Activated naive CD4-positive, alpha-beta T cell treated with anti-CD3 and anti-CD28 coated beads, Interleukin-2, amount 50 U/mL, for 72 hours (primary cell): Measurements from ENCODE around the gene TPBGL. TPM values are rescaled to one million over a fixed set of nuclear protein-coding genes. Genes with fewer than 3 reads are reported as not detected.
A peak's percentile ranks its signal among the peaks of the same experiment; 100 is the strongest.

ENCODE experiments used
- ATAC-seq, 2 donors: fragments of 150-1000 bp; cut with Tn5 transposase; 2 replicates each; pipeline ENCODE4 v1.10.0; 2021; ENCODE audit warnings: mild to moderate bottlenecking in 2 of 2, moderate library complexity in 2 of 2
- DNase-seq, 2 donors: peaks; one replicate each; pipeline ENCODE4 v3.0.0; 2021 to 2022; ENCODE audit warnings: low spot score in 2 of 2
- H3K27ac Mint-ChIP-seq, 2 donors: one replicate each; pipeline ENCODE4 v1.8.0; 2022; ENCODE audit warnings: mild to moderate bottlenecking in 2 of 2, mixed read lengths in 2 of 2
- H3K36me3 Mint-ChIP-seq, 2 donors: one replicate each; pipeline ENCODE4 v1.8.0; 2022; ENCODE audit warnings: mixed read lengths in 2 of 2
- H3K9me3 Mint-ChIP-seq, 2 donors: one replicate each; pipeline ENCODE4 v1.8.0; 2022; ENCODE audit warnings: mixed read lengths in 2 of 2
- total RNA-seq, 2 donors: library from RNA; stranded (reverse); gene quantifications; one replicate each; pipeline ENCODE4 v1.2.3, GENCODE V29; 2022

The TPBGL gene
- total RNA-seq, 2 donors from 2014 or later = 0.07 to 0.68 TPM

DNA sequence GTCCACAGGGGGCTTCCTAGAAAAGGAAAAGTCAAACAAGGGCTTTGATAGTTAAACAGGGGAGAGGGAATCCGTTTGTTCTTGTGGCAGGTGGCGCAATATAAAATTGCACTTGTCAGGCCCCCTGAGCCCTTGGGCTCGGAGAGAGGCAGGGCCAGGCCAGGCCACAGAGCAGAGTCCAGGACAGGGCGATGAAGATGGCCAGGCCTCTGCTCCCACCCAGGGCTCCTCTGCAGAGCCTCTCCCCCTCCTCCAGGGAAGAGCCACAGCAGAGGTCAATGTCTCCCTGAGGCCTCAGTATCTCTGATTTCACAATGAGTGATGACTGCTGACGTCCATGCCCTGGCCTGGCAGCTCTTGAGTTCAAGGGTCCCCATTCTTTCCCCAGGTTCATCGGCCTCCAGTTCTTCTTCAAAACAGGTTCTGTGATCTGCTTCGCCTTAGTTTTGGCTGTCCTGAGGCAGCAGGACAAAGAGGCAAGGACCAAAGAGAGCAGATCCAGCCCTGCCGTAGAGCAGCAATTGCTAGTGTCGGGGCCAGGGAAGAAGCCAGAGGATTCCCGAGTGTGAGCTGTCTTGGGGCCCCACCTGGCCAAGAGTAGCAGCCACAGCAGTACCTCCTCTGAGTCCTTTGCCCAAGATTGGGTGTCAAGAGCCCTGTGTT lies 36.4 kb upstream of the TPBGL start:
- no peak for DNase-seq
- Mint-ChIP-seq H3K36me3 (no peaks in the 10 kb centered on the region), H3K9me3 (no peaks in the 10 kb centered on the region), H3K27ac (no peak overlapping the region)
- no peak for ATAC-seq

DNA sequence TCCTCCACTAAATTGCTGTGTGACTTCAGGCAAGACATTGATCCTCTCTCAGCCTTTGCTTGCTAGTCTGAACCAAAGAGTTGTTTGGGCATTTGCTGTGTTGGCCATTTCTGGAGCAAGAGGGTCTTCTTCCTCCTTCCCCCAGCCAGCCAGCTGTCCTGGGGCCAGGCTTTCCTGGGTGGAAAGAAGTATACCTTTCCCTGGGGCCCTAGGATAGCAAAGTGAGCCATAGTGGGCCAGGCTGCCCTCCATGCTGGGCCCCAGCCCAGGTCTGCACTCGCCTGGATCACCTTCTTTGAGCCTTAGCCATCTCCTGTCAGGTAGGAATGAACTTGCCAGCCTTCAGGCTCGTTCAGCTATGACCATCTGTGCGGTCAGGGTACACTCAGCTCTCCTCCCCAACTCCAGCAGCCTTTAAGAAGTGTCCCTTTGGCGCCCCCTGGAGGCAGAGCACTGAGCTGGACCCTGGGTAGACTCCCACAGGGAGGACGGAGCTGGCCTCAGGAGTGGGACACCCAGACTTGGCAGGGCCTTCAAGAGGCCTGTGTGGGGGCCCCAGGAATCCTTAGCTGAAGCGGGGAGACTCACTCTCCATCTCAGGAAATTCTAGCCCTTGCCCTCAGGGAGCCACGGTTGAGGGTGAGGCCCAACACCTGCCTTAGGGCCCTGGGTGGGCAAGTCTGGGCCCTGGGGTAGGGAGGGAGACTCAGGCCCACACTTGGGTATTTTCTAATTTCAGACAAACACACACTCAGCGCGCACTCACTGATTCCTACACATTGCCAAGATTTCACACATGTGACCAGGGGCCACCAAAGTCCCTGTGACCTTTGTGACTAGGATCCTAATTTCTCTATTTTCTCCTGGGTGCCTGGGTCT lies 35.6 kb upstream of the TPBGL start:
- DNase-seq = peak; percentile 77 to 93
- peak; percentile 98 to 99 for ATAC-seq
- Mint-ChIP-seq H3K27ac (no peak overlapping the region), H3K9me3 (no peaks in the 10 kb centered on the region), H3K36me3 (no peaks in the 10 kb centered on the region)

DNA sequence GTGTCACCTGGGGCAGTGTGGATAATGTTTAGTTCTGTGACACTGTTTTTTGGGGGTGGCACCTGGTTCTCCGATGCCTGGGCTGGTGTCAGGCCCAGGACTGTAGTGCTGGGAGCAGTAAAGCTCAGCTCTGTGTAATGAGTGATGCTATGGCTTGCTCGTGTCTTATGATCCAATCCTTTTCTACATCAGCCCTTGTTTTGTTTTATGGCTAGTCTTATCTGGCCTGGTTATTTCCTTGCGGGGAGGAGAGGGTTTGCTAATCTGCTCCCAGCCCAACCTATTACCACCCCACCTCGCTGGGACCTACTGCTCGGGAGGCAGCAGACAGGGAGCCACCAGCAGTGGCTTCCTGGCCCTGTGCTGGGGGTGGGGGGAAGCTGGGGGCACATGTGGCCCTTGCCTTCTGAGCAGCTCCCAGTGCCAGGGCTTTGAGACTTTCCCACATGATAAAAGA lies 35.0 kb upstream of the TPBGL start:
- no peak for ATAC-seq

DNA sequence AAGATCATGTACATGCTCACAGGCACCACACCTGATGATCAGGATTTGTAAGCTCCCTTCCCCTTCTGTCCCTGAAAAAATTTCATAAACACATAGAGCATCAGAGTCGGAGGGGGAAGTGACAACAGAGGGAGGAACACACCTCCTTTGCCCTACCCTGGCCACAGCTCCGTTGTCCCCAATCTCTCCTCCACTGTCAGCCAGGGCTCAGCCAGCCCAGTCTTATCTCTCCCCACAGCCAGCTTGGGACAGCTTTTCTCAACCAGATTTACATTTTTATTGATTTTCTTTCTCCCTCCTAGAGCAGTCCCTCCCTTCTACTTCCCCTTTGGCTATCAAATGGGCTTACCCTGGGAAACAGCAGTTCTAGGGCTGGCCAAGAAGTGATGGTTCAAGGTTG lies 32.1 kb upstream of the TPBGL start:
- Mint-ChIP-seq H3K36me3 (no peaks in the 10 kb centered on the region), H3K27ac (no peak overlapping the region), H3K9me3 (no peaks in the 10 kb centered on the region)
- DNase-seq (no peak), ATAC-seq (no peak)

More for the DNA sequence above, 35.0 kb upstream of the TPBGL start:
- H3K9me3 Mint-ChIP-seq = no peaks in the 10 kb centered on the region
- no peaks in the 10 kb centered on the region for H3K36me3 Mint-ChIP-seq
- DNase-seq = no peak
- no peak overlapping the region for H3K27ac Mint-ChIP-seq

DNA sequence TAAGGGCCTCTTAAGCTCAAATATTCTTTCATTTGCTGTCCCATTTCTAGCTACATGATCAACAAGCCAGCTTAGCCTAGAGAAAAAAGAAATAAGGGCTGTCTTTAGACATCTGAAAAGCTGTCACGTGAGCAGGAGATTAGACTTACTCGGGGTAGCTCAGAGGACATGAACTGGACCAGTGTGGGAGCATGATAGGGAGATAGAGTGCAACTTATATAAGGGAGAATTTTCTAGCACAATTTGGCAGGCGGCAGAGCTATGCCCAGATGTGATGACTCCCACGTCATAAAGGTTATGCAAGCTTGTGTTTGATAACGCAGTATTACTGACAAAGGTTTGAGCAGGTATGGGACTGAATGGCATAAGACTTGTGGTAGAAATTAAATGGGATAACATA lies 28.2 kb upstream of the TPBGL start:
- Mint-ChIP-seq H3K36me3 (no peaks in the 10 kb centered on the region), H3K27ac (no peak overlapping the region), H3K9me3 (peaks cover 0 to 4% of the 10 kb centered on the region in 2 donors)
- ATAC-seq = no peak
- no peak for DNase-seq

DNA sequence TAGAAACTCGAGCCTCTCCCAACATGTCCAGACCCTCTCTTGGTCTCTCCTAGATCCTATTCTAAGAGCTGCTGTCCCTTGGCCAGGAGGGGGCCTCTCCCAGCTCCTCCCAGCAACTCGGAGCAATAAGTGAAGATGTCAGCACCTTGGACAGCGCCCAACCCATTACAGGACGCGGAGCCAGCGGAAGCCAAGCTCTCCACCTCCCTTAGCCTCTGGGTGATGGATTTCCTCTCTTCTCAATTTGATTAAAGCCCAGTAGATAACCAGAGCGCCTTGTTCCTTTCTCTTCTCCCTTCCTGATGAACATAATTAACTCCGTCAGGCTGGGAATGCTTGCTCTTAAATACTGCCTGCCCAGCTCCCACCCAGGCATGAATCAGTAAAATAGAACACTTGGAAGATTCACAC lies 26.2 kb upstream of the TPBGL start:
- Mint-ChIP-seq H3K9me3 (peaks cover 0 to 4% of the 10 kb centered on the region in 2 donors), H3K27ac (peak overlapping the region in 1 of 2 donors; percentile 67), H3K36me3 (no peaks in the 10 kb centered on the region)
- ATAC-seq (peak; percentile 48 to 68), DNase-seq (peak in 1 of 2 donors; percentile 81)

DNA sequence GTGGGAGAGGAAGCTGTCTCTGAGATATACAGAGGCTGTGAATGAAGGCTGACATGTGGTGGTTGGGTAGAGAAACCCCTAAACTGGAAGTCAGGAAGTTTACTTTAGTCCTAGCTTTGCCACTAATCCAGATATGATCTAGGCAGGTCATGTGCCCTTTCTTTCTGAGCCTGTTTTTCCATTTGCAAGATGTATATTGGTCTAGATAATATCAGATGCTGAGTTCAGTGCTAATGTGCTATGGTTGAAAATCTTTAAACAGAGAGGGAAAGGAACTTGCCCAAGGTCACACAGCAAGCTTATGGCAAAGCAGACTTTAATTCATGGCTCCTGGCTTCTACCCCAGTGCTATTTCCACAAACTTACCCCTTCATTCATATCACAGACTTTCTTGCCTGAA lies 25.7 kb upstream of the TPBGL start:
- no peak overlapping the region for H3K27ac Mint-ChIP-seq
- peaks cover 0 to 4% of the 10 kb centered on the region in 2 donors for H3K9me3 Mint-ChIP-seq
- no peak for ATAC-seq
- no peaks in the 10 kb centered on the region for H3K36me3 Mint-ChIP-seq
- DNase-seq = no peak

DNA sequence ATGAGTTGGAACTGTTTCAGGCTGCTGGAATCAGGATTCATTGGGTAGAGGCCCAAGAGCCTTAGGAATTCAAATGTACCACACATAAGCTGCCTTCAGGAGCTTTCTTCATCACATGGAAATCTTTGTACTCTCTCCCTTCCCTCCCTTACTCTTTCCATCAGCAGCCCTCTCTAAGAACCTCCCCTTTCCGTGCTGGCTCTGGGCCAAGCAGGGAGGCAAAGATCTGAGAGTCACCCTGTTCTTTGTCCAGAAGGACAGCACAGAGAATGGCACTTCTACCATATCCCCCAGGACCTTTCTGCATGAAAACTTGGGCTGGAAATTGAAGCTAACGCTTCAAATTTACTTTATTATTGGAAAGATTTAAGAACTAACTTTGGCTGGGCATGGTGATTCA lies 20.7 kb upstream of the TPBGL start:
- peaks cover 0 to 4% of the 10 kb centered on the region in 2 donors for H3K9me3 Mint-ChIP-seq
- H3K27ac Mint-ChIP-seq = no peak overlapping the region
- H3K36me3 Mint-ChIP-seq = no peaks in the 10 kb centered on the region
- no peak for ATAC-seq
- no peak for DNase-seq

DNA sequence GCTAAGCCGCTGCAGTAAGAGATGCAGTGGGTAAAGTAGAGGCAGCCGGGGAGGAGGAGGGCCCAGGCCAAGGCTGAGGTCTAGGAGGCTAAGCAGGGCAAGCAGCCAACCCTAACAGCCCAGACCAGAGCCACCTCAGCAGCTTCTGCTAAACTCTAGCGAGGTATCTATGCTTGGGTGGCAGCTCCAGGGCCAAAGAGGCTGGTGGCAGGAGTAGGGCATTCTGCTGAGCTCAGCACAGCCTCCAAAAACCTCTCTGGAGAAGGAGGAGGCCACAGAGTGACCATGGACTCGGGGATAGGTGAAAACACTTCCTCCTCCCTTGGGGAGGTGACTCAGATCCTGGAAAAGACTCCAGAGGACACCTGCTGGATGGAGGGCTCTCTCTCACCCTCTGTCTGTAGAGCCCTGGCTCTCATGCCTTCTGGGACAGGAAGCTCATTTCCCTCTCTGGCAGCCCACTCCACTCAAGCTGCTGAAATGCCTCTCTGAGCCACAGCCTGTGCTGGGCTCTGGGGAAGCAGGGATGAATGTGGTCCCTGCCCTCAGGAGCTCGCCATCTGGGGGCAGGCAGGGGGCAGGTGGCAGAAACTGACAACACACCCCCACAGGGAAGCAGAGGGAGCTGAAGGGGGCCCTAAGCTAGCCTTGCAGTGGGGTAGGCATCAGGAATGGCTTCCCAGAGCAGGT lies 16.5 kb upstream of the TPBGL start:
- no peak overlapping the region for H3K27ac Mint-ChIP-seq
- no peaks in the 10 kb centered on the region for H3K36me3 Mint-ChIP-seq
- no peak for DNase-seq
- H3K9me3 Mint-ChIP-seq = no peaks in the 10 kb centered on the region
- no peak for ATAC-seq

DNA sequence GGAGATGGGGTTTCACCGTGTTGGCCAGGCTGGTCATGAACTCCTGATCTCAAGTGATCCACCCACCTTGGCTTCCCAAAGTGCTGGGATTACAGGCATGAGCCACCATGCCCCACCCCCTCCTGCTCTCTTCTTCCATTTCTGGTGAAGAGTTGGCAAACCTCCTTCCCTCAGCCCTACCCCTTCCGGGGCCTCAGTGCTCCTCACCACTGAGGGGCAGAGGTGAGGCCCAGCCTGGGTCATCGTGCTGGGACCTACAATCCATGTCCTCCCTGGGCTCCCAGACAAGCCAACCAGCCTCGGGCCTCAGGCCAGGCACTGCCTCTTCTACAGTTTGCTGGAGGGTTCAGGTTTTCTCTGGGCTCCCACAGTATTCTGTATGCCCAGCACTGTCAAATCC lies 14.8 kb upstream of the TPBGL start:
- no peak for DNase-seq
- H3K9me3 Mint-ChIP-seq = no peaks in the 10 kb centered on the region
- ATAC-seq = no peak
- H3K36me3 Mint-ChIP-seq = no peaks in the 10 kb centered on the region
- no peak overlapping the region for H3K27ac Mint-ChIP-seq

DNA sequence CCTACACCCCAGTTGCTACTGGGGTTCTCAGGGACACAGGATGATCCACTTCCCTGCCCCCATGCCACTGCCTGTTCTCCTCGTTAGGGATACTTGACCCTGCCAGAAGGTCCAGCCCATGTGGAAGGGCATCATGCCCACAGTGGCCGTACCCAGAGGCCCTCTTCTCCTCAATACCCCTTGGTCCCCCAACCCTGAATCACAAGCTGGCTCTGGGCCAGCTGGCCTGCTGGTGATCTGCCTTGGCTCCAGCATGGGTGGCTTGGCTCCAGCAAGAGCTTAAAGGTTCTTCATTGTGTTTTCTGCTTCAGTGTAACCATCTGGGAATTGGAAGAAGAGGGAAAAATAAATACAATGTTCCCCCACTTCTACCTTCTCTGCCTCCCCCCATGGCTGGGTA lies 11.1 kb upstream of the TPBGL start:
- peak overlapping the region in 1 of 2 donors; percentile 12 for H3K27ac Mint-ChIP-seq
- no peak for DNase-seq
- no peak for ATAC-seq
- H3K36me3 Mint-ChIP-seq = peaks cover 0 to 6% of the 10 kb centered on the region in 2 donors
- H3K9me3 Mint-ChIP-seq = peaks cover 0 to 4% of the 10 kb centered on the region in 2 donors

DNA sequence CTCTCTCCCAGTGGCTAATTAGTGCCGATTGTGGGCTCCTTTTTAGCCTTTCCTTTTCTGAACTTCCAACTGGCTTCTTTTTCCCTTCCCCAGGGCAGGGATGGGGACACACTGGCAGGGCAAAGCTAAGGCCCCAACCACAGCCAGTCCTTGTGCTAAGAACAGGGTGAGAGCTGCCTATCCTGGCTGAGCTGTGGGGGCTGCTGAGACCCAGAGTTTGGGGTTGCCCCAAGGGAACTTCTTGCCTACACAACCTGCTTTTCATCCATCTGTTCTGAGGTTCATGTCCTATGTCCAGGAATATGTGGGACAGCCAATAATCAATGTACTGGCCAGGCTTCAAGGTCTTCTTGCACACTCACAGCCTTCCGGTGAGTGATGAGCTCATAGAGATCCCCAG lies 10.0 kb upstream of the TPBGL start:
- DNase-seq (no peak), ATAC-seq (no peak)
- no peak overlapping the region for H3K27ac Mint-ChIP-seq
- peaks cover 0 to 6% of the 10 kb centered on the region in 2 donors for H3K36me3 Mint-ChIP-seq
- H3K9me3 Mint-ChIP-seq = peaks cover 0 to 4% of the 10 kb centered on the region in 2 donors

DNA sequence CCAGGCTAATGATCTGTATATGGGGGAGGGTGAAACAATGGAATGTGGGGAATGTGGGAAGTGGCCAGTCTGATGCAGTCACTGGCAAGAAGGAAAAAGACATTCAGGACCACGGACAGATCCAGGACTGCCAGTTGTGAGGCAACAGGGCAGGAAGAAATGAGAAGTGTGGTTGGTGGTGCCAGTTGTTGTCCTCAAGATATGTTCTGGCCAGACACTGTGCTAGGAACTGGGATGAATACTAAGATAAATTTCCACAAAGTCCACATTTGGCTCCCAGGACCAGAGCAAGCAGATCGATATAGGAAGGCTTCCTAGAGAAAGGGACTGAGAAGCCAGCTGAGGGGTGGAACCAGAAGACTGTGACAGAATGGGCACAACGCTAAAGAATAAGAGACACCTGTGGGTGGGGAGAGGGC lies 6.8 kb upstream of the TPBGL start:
- DNase-seq (peak in 1 of 2 donors; percentile 37), ATAC-seq (no peak)
- Mint-ChIP-seq H3K9me3 (peaks cover 0 to 4% of the 10 kb centered on the region in 2 donors), H3K27ac (no peak overlapping the region), H3K36me3 (peaks cover 0 to 6% of the 10 kb centered on the region in 2 donors)

DNA sequence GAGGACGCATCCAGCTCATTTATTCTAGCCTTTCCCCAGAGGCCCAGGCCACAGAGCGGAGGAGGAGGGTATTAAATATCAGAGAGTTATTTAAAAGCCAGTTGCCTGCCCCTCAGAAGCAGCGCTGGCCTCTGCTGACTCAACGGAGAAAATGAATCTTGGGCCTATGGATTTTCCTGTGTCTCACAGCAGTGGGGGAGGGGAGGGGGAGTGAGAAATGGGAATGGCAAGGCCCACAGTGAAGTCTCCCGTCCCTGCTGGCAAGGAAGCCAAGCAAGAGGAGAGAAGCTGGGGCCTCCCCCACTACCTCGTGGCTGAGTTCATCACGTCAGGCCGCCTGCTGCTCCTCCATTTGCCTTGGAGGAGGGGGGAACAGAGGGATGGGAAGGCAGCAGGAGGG lies 4.5 kb upstream of the TPBGL start:
- Mint-ChIP-seq H3K27ac (peak overlapping the region in 1 of 2 donors; percentile 48), H3K9me3 (peaks cover 0 to 4% of the 10 kb centered on the region in 2 donors), H3K36me3 (peaks cover 0 to 6% of the 10 kb centered on the region in 2 donors)
- DNase-seq (no peak), ATAC-seq (no peak)

DNA sequence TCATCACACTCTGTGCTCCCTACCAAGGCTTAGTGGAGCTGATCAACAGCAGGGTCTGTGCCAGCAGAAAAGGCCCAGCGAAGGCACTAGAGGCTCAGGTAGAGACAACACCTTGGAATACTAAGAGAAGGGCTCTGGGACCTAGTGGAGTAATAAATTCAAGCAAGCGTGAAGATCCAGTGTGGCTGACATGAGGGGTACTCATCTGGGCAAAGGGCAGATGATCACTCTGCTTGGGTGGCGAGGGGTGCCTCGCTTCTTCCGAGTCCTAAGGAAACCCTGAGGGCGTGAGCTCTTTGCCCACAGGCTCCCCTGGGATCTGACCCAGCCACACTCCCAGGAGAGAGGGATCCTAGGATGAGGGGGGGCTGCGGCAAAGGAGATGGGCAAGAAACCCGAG lies 3.5 kb upstream of the TPBGL start:
- DNase-seq (no peak), ATAC-seq (no peak)
- H3K27ac Mint-ChIP-seq = no peak overlapping the region
- peaks cover 0 to 6% of the 10 kb centered on the region in 2 donors for H3K36me3 Mint-ChIP-seq
- peaks cover 0 to 4% of the 10 kb centered on the region in 2 donors for H3K9me3 Mint-ChIP-seq

DNA sequence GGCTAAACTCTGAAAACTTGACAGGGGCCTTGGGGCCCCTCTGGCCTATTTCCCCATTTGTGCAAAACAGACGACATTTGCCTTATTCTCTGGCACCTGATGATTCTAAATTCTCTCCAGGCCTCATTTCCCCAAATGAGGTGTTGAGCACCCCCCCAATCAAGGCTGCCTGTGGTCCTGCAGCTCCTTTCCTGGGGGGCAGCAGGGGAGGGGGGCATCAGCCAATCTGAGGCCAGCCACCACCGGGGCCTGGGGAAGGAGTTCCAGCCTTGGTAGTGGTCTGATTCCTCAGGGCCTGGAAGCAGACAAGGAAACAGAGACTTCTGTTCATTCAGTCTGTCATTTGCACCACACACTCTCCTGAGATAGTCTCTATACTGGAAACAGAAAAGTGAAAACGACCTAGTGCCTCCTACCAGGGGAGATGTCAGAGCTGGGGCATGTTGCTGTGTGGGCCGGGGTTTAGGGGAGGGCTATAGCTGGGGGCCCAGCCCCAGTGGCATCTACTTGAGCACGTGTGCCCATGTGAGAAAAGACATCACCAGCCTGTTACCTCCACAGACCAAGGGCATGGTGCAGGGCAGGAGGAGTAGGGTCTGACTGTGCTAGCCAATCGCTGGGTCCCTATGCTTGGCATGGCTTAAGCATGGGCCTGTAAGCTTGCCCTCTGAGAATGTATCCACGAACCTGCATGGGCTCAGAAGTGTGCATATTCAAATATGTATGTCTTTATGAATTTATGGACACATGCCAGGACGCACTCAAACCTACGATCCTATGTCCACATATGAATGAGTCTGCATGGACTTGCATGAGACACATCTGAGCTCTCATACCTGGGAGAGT lies 1.8 kb upstream of the TPBGL start:
- Mint-ChIP-seq H3K36me3 (no peaks in the 10 kb centered on the region), H3K9me3 (peaks cover 0 to 1% of the 10 kb centered on the region in 2 donors), H3K27ac (no peak overlapping the region)
- ATAC-seq (no peak), DNase-seq (no peak)
